Ovary (tissue), 9 donors: ENCODE results near the gene MUC13. TPM values are rescaled to one million over a fixed set of nuclear protein-coding genes. Genes with fewer than 3 reads are reported as not detected.

ENCODE experiments used
- DNase-seq, 5 donors: peaks; one replicate each; pipeline ENCODE4 v3.0.0-alpha.2; 2019 to 2020
- H3K27ac ChIP-seq, 2 donors: fragments of 200-600 bp; one replicate each; pipeline versions ENCODE4 v1.5.1 to v1.8.0; 2019 to 2022
- H3K27me3 ChIP-seq: fragments of 200-600 bp; one replicate; pipeline ENCODE4 v1.8.0; 2022
- H3K36me3 ChIP-seq: fragments of 200-600 bp; sonication (generic); one replicate; pipeline ENCODE4 v1.5.1; 2019
- H3K4me1 ChIP-seq: one replicate; pipeline ENCODE4 v1.8.1; 2013; ENCODE audit warnings: mild to moderate bottlenecking, moderate library complexity; ENCODE audit not compliant: insufficient read depth
- H3K4me3 ChIP-seq: fragments of 200-600 bp; sonication (generic); one replicate; pipeline ENCODE4 v1.5.1; 2017
- H3K9me3 ChIP-seq, 2 donors: fragments of 200-600 bp in 1 of 2; sonication (generic) in 1 of 2; one replicate each; pipeline versions ENCODE4 v1.5.1 to v1.8.1; 2013 to 2019; ENCODE audit warnings: mild to moderate bottlenecking in 1 of 2, moderate library complexity in 1 of 2
- EP300 ChIP-seq: sonication (generic); formaldehyde crosslinking; IDR thresholded peaks from one replicate; pipeline ENCODE4 v1.6.1; 2017; ENCODE audit warnings: antibody characterized with exemption
- POLR2A ChIP-seq: fragments of 450-650 bp; IDR thresholded peaks from one replicate; pipeline ENCODE4 v1.6.1; 2017; ENCODE audit warnings: antibody characterized with exemption, mild to moderate bottlenecking, moderate library complexity
- WGBS, 3 donors: extraction: QIAGEN DNeasy Blood & Tissue Kit in 1 of 3; methylation state at CpG; one replicate each; pipeline versions ENCODE4 v1.1.5 to v1.1.7; 2013 to 2017; 5-methylcytosine and 5-hydroxymethylcytosine counted together
- intact Hi-C, 4 donors: fragments of 100-400 bp; cut with DNase I; formaldehyde crosslinking; loops; one replicate each; pipeline versions ENCODE4 v1.11.0 to v1.15.1; 2022 to 2023
- polyA plus RNA-seq, 2 donors: library from polyadenylated mRNA; stranded (reverse); fragments of 200-250 nt in 1 of 2; fragments of 350-450 nt in 1 of 2; fragmentation: Illumina TruSeq in 1 of 2; extraction: RNeasy Lipid Tissue Mini Kit (QIAGEN cat#74804) in 1 of 2; gene quantifications; one replicate each; pipeline ENCODE4 v1.2.3, GENCODE V29; 2013 to 2014
- total RNA-seq, 7 donors: library from RNA; depleted of rRNA in 2 of 7; stranded (reverse); fragments of >200 nt in 2 of 7; fragmentation: NEBNext Ultra II Directional in 3 of 7; extraction: Animal tissue kit (Norgen Biotek cat#: 25700) in 3 of 7; gene quantifications; one replicate each; pipeline versions ENCODE4 v1.1.0 to v1.2.4, GENCODE V29; 2016 to 2023
- TF ChIP-seq, protein P1 (sequence below), 3 donors: fragments of 450-650 bp in 2 of 3; fragments of 200-600 bp in 1 of 3; IDR thresholded peaks; one replicate each; pipeline versions ENCODE4 v1.5.1 to v1.8.0; 2016 to 2022; ENCODE audit warnings: antibody characterized with exemption in 3 of 3, mild to moderate bottlenecking in 1 of 3
- donor health status: DM: no; HTN: no; CAD: no; lungs with moderate emphysema.
- donor health status: DM: no; HTN: no; CAD: no.
- donor health status: Bipolar disorder and iron deficiency.
- donor health status: DM: yes; HTN: yes; CAD: no.
- donor health status: DM: no; HTN: no; CAD: no.
- donor health status: DM: yes; HTN: yes; CAD: no.

MUC13 gene
- total and polyA plus RNA-seq, 9 donors: 0.04 to 1.5 (median 0.23) TPM; not detected in 4

DNA sequence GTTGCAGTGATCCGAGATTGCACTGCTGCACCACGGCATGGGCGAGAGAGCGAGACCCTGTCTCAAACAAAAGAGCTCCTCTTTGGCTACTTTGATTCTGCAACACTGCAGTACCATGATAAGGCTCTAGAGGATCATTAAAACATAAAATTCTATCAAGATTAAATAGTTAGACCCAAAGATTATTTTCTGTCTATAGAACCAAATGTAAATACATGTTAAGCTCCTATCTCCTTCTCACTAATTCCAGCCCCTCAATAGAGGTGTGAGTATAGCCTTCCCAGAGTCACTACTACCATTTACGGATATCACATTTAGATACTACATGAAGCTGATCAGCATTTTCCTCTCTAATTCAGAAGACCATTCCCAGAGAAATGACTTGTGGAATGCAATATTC is 4.3 kb upstream of the MUC13 start:
- Histone ChIP-seq H3K9me3 (no peaks in the 10 kb centered on the region), H3K36me3 (no peaks in the 10 kb centered on the region), H3K4me1 (no peaks in the 10 kb centered on the region), H3K27ac (no peak overlapping the region), H3K4me3 (no peak overlapping the region), H3K27me3 (no peaks in the 10 kb centered on the region)
- intact Hi-C loops: loop anchor here in 1 of 4 donors (10.0 kb wide), 1 partner anchor 496 kb away; no protein-coding TSS in a partner anchor
- TF ChIP-seq POLR2A (no peak), EP300 (no peak)
- TF ChIP-seq, protein P1, sequence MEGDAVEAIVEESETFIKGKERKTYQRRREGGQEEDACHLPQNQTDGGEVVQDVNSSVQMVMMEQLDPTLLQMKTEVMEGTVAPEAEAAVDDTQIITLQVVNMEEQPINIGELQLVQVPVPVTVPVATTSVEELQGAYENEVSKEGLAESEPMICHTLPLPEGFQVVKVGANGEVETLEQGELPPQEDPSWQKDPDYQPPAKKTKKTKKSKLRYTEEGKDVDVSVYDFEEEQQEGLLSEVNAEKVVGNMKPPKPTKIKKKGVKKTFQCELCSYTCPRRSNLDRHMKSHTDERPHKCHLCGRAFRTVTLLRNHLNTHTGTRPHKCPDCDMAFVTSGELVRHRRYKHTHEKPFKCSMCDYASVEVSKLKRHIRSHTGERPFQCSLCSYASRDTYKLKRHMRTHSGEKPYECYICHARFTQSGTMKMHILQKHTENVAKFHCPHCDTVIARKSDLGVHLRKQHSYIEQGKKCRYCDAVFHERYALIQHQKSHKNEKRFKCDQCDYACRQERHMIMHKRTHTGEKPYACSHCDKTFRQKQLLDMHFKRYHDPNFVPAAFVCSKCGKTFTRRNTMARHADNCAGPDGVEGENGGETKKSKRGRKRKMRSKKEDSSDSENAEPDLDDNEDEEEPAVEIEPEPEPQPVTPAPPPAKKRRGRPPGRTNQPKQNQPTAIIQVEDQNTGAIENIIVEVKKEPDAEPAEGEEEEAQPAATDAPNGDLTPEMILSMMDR (IDR thresholded peaks at IDR 0.05): no peak
- no peak for DNase-seq
- WGBS, 3 donors: 92 to 93% (median 92%) methylated on average over 5 of the region's 5 CpGs

DNA sequence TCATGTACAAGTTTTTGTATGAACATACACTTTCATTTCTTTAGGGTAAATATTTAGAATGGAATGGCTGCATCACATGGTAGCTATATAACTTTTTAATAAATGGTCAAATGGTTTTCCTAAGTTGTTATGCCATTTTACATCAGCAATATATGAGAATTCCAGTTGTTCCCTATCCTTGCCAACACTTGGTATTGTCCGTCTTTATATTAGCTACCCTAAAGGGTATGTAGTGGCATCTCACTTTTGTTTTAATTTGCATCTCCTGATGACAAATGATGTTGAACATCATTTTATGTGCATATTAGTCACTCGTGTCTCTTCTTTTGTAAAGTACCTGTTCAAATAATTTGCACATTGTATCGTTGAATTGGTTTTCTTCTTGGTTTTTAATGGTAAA is 2.5 kb upstream of the MUC13 start:
- DNase-seq: no peak
- TF ChIP-seq POLR2A (no peak), EP300 (no peak)
- TF ChIP-seq, protein P1 (IDR thresholded peaks at IDR 0.05): no peak
- Histone ChIP-seq H3K27me3 (no peaks in the 10 kb centered on the region), H3K4me1 (no peaks in the 10 kb centered on the region), H3K27ac (no peak overlapping the region), H3K4me3 (no peak overlapping the region), H3K9me3 (no peaks in the 10 kb centered on the region), H3K36me3 (no peaks in the 10 kb centered on the region)
- intact Hi-C loops: loop anchor here in 1 of 4 donors (10.0 kb wide), 1 partner anchor 498 kb away; no protein-coding TSS in a partner anchor
- 92 to 98% (median 92%) methylated on average over 3 of the region's 3 CpGs for WGBS, 3 donors

DNA sequence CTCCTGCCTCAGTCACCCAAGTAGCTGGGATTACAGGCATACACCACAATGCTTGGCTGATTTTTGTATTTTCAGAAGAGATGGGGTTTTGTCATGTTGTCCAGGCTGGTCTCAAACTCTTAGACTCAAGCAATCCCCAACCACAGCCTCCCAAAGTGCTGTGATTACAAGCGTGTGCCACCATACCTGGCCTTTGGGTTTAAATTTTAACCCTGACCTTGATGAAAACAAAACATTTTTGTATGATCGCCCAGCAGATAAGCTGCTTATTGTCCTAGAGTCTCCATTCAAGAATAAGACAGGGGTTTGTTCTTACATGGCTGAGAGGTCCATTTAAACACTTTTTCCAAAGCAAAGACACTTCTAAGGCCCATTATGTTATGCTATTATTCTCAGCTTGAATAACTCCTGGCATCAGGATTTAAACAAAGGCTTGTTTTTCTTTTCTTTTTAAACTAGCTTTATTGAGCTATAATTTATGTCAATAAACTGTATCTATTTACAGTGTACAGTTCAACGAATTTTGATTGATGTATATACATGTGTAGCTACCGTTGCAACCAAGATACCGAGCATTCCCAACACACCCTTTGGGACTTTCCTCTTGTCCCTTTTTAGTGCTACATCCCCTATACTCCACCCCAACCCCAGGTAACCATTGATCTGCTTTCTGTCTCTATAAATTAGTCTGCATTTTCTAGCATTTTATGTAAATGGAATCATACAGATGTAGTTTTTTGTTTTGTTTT is 1.4 kb upstream of the MUC13 start:
- Histone ChIP-seq H3K9me3 (no peaks in the 10 kb centered on the region), H3K27ac (no peak overlapping the region), H3K36me3 (no peaks in the 10 kb centered on the region), H3K4me1 (no peaks in the 10 kb centered on the region), H3K27me3 (no peaks in the 10 kb centered on the region), H3K4me3 (no peak overlapping the region)
- no peak for DNase-seq
- no peak for TF ChIP-seq EP300
- TF ChIP-seq, protein P1 (IDR thresholded peaks at IDR 0.05): no peak
- no peak for TF ChIP-seq POLR2A
- intact Hi-C loops: loop anchor here in 1 of 4 donors (10.0 kb wide), 1 partner anchor 499 kb away; no protein-coding TSS in a partner anchor
- 82 to 89% (median 83%) methylated on average over 5 of the region's 5 CpGs for WGBS, 3 donors

DNA sequence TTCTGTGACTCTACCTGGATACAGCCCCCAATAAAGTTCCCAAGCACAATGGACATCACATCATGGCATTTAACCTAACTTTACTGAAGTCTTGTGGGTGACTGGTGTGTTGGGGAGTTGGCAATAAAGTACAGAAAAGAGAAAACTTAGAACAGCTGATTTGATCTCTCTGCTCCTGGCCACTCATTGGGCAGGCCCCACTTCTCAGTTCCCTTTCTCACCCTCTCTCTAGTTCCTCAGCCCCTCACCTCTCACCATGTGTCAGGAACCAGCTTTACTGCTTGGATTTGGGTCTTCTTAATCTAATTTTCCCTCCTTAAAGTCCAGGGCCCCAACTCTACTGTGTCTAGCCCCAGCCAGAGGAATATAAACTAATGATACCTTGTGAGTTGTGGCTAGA is 713 bp upstream of the MUC13 start:
- DNase-seq: no peak
- intact Hi-C loops: loop anchor here in 1 of 4 donors (10.0 kb wide), 1 partner anchor 500 kb away; no protein-coding TSS in a partner anchor
- TF ChIP-seq, protein P1 (IDR thresholded peaks at IDR 0.05): no peak
- TF ChIP-seq POLR2A (no peak), EP300 (no peak)
- Histone ChIP-seq H3K27ac (no peak overlapping the region), H3K9me3 (no peaks in the 10 kb centered on the region), H3K36me3 (no peaks in the 10 kb centered on the region), H3K4me1 (no peaks in the 10 kb centered on the region), H3K27me3 (no peaks in the 10 kb centered on the region), H3K4me3 (no peak overlapping the region)
